ENCODE results near the gene ZNF683.
"Not testable (repeated sequence)": the region's sequence is repeated elsewhere in the genome, so short reads cannot be mapped to it uniquely, and the experiment has no call there.

Gene ZNF683

GRCh38 chr1:26372611-26373010 lies at the start of gene ZNF683:
ZNF683 (minus strand) TSS chr1:26372750; CDS start chr1:26368571, 4,179 bp downstream.
- DNase-seq: not testable (repeated sequence)

GRCh38 chr1:26419494-26419893 lies 46.9 kb upstream of the ZNF683 start:
- no peak for DNase-seq

GRCh38 chr1:26418865-26419349 lies 46.4 kb upstream of the ZNF683 start:
- no peak for DNase-seq

DNA sequence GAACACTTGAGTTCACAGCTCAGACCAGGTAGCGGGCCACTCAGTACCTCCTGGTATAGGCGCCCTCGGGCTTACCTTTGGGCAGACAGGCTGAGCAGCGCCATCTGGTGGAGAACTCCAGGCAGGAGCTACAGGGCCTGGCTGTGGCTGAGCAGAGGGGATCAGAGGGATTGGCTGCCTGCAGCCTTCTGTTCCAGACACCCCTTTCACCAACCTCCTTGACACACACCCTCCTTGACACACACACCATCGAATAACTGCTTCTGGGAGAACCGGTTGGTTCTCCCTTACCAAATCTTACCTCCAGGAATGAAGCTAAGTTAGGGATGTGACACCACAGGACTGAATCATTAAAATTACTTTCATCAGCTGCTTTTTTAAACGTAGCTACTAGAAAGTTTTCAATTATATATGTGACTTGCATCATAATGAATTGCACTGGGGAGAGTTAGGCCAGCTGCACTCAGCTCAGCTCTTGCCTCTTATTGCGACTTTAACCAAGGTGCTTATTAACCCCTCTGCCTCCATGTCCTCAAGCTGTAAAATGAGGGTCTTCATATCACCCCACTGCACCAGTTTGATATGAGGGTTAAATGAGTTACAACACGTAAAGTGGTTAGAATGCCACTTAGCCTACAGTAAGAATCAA lies 44.7 kb upstream of the ZNF683 start:
- peak; percentile 89 to 90 for DNase-seq

DNA sequence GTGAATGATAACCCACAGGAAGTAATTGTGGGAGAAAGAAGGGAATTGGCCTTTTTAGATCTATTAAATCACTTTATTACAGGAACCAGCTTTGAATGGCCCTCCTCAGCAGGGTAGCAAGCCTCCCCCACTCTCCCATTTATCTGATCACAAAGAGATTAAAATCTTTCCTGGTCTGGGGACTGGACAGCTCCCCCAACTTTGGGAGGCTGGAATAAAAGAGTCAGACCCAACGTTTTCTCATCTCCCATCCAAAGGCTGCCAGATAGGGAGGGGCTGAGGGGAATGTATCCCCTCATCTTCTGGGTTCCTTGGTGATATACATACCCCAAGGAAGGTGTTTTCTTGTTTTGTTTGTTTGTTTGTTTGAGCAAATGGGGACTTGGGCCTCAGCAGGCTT lies 40.5 kb upstream of the ZNF683 start:
- no peak for DNase-seq

DNA sequence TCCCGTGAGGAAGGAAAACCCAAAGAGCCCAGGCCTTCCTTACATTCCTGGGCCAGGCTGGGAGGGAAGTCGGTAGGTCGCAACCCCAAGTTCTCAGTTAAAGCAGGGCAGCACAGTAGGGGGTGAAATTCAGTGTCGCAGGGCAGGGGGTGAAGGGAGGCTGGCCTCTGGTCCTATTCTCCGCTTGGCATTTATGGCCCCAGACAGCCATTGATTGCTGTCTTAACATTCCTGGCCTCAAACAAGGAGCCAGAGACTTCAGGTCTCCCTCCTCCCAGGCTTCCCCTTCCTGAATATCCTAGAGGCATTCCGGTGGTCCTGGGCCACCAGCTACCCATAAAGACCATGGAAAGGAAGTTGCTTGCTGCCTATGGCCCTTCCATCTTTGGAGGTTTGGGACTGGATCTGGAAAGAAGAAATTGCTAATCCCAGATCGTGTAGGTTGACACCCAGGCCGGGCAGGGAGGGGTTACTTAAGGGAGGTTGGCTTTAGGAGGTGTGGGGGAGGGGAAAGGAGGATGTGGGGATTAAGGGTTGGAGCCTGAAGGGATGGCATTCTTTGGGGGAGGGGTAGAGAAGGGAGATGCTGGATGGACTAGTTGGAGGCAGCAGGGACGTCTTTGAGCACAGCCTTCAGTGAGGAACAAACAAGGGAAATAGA lies 39.8 kb upstream of the ZNF683 start:
- DNase-seq: no peak

DNA sequence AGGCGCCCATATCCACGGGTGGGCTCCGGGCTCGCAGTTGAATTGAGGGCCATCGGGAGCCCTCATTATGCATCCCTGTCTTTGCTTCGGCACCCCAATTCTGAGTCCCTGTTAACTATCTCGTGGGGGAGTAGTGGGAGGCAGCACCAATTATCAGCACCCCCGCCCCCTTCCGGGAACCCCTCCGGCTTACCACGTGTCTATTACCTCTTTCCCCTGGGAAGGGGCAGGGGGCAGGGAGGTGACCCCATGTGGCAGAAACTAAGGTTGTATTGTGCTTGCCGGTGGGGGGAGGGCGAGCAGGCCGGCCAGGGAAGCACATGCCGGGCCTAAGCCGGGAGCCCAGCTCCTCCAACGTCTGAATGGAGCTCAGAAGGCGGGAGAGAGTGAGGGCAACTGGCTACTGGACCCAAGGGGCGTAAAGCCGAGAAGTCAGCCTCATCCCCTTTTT lies 39.1 kb upstream of the ZNF683 start:
- DNase-seq: no peak

- DNase-seq: no peak
These were observed 38.4 kb upstream of the ZNF683 start, which contains the start of gene LIN28A for GRCh38 chr1:26410706-26411623. LIN28A (plus strand) TSS chr1:26410817; CDS start chr1:26410892, 75 bp downstream.

DNA sequence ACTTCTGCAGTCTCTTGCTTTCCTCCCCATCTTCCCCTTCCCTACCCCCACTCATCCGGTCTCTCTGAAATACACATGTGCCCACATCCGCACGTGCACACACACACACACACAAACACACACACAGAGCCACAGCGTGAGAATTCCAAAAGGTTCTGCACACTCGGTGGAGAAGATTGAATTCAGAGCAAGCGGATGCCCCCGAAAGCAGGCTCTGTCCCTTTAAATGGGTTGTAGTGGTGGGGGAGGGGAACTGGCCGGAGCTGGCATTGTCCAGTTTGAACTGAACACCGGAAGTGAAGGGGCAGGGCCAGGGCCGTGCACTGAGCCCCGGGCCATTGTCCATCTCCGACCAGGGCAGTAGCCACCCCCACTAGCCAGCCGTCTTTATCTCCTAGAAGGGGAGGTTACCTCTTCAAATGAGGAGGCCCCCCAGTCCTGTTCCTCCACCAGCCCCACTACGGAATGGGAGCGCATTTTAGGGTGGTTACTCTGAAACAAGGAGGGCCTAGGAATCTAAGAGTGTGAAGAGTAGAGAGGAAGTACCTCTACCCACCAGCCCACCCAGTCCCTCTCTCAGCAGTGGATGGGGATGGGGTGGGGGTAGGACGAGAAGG lies 36.7 kb upstream of the ZNF683 start:
- no peak for DNase-seq

DNA sequence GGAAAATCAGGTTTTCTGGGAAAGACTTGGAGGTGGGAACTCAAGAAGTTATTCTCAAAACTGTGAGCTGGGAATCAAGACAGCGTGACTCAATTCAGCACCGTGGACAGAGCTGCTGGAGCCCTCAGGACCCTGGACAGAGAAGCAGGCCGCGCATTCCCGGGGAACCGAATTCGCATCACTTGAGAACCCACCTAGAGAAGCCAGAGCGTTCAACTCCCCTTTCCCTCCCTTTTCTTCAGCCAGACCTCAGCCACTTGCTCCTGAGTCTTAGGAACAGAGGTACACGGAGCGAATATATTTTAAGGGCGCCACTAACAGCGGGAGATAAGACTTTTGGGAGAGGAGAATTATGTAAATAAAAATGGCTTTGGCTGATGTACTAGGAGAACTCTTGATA lies 36.1 kb upstream of the ZNF683 start:
- DNase-seq: peak; percentile 81 to 86

DNA sequence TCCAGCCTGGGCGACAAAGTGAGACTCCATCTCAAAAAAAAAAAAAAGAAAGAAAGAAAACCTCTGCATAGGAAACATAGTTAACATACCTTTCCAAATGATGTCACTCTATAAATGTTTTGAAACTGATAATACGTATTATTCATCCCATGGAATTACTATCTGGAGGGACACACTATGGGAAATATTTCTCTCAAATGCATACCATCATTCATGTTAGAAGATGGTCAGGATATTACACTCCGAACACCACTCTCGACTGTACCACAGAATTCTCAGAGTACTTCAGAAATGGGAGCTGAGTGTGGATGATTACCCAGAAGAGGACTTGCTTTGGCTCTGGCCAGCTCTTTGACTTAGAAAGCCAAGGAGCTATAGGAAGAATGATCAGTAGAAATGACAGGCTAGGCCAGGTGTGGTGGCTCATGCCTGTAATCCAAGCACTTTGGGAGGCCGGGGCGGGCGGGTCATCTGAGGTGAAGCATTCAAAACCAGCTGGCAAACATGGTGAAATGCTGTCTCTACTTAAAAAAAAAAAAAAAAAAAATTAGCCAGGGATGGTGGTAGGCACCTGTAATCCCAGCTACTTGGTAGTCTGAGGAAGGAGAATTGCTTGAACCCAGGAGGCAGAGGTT lies 32.8 kb upstream of the ZNF683 start:
- no peak for DNase-seq

GRCh38 chr1:26404641-26405040 lies 32.1 kb upstream of the ZNF683 start:
- DNase-seq: no peak

DNA sequence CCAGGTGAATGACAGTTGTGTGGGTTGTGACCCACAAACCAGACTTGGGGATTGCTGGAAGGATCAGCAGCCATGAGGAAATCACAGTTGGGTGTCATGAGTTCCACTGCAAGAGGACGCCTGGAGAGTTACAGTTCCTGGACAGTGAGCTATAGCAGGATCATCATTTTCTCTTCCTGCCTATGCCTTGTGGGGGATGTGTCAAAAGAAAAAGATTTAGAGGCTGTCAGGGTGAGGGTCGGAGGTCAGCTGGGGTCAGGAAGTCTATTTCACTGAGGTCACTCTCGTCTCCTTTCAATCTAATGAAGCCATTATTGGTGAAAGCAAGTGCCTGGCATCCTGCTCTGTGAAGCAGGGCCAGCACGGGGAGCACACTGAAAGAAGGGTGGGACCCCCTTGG lies 31.1 kb upstream of the ZNF683 start:
- DNase-seq: no peak

DNA sequence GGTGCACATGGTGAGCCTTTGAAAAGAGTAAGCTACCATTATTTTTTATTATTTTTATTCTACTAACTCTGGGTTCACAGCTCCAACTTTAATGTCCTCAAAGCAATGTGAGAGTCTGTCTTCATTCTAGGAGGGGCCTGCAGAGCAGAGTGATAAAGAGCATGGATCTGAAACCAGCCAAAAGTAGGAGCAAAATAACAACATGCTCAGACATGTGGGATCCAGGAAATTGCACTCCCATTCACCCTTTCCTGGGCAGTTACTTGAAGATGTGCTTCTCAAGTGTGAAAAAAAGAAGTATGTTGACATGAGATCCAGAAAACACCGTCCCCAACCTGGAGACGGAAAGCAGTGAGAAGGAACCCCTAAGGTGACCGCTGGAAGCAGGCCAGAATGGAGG lies 29.3 kb upstream of the ZNF683 start:
- DNase-seq: no peak

DNA sequence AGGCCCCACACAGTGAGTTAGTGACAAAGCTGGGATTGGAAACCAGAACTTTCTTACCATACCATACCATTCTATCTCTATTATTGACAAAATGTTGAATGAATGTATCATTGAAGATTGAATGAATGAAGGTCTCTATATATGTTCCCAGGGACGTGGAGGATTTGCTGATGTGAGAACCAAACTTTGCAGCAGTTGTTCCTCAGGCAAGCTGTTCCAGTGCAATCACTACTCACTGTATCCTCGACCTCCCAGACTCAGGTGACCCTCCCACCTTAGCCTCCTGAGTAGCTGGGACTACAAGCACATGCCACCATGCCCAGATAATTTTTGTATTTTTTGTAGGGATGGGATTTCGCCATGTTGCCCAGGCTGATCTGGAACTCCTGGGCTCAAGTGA lies 26.5 kb upstream of the ZNF683 start:
- DNase-seq: no peak

DNA sequence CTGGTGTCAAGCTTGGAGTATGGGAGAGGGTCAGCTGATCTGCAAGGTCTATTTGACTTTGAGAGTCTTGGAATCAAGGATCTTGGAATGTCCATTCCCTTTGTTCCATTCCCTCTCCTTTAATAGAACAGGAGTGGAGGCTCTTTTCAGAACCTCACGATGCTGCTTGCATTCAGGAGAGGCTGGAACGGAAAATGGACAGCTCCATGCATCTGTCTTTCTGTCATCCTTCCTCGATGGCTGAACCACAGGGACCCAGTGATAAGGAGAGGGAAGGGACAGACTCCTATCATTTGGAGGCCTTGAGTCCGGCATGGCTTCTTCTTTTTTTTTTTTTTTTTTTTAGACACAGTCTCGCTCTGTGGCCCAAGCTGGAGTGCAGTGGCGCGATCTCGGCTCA lies 23.2 kb upstream of the ZNF683 start:
- DNase-seq: no peak

GRCh38 chr1:26391450-26391849 lies 18.9 kb upstream of the ZNF683 start:
- no peak for DNase-seq

GRCh38 chr1:26389604-26390247 lies 17.2 kb upstream of the ZNF683 start:
- DNase-seq: no peak

DNA sequence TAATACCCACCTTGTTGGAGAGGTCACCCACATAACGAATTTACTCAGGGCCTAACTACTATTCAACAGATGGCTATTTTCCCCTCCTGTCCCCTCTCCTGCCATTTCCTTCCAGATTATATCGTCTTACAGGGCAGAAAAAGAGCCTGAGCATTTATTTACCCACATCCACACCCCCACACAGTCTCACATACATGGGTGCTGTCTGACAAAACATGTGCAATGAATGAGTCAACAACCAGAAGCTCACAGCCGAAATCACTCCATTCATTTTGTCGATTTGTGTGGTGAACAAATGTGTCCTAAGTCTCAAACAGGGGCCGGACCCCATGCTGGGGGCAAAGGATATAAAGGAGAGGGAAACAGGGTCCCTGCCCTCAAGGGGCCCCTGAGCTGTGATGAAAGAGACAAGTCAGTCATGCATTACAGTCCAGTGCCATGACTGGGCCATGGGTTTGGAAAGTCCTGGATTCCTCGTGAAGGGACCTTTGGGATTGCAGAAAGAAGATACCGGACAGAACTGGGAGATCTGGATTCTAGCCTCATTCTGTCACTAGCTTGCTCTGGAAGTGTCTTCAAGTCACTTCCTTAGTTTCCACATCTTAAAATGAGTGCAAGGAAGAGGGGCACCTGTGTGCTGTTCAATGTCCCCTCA lies 16.4 kb upstream of the ZNF683 start:
- no peak for DNase-seq

DNA sequence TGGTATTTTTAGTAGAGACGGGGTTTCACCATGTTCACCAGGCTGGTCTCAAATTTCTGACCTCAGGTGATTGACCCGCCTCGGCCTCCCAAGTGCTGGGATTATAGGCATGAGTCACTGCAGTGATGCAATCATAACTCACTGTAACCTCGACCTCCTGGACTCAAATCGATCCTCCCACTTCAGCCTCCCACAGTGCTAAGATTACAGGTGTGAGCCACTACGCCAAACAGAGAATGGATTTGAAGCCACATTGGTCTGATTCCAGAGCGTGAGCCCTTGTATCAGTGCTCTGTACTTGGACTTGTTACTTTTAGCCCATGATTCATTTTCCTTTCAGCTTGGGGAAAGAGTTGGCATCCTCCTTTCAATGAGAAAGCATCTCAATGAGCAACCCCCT lies 14.9 kb upstream of the ZNF683 start:
- no peak for DNase-seq

DNA sequence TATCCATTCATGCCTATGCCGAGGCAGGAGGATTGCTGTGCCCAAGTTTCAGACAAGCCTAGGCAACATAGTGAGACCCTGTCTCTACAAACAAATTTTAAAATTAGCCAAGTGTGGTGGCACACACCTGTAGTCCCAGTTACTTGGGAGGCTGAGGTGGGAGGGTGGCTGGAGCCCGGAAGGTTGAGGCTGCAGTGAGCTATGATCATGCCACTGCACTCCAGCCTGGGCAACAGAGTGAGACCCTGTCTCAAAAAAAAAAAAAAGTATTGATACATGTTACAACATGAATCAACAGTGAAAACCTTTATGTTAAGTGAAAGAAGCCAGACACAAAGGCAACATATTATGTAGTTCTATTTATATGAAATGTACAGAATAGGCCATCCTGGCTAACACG lies 12.5 kb upstream of the ZNF683 start:
- not testable (repeated sequence) for DNase-seq
